HG02938 (cell line): ENCODE results near the gene TJP3.

ENCODE experiments used
- ATAC-seq: cut with Tn5 transposase; IDR thresholded peaks from one replicate; pipeline ENCODE4 v1.9.1; 2021; ENCODE audit warnings: mild to moderate bottlenecking, moderate library complexity; ENCODE audit not compliant: unreplicated experiment

TJP3 gene

GRCh38 chr19:3691372-3691716, 16.8 kb upstream of the TJP3 start:
- ATAC-seq = no peak

GRCh38 chr19:3691726-3692125, 16.5 kb upstream of the TJP3 start:
- ATAC-seq = no peak

GRCh38 chr19:3692141-3693024, 15.8 kb upstream of the TJP3 start:
- ATAC-seq = no peak

GRCh38 chr19:3693025-3693925, 14.9 kb upstream of the TJP3 start:
- no peak for ATAC-seq

- no peak for ATAC-seq
Measured at GRCh38 chr19:3694361-3695123, 13.6 kb upstream of the TJP3 start.

GRCh38 chr19:3695124-3695733, 13.0 kb upstream of the TJP3 start:
- ATAC-seq = no peak

GRCh38 chr19:3695986-3696659, 12.1 kb upstream of the TJP3 start:
- no peak for ATAC-seq

GRCh38 chr19:3696660-3696995, 11.6 kb upstream of the TJP3 start:
- ATAC-seq = no peak

GRCh38 chr19:3697094-3697493, 11.1 kb upstream of the TJP3 start:
- ATAC-seq = no peak

GRCh38 chr19:3697671-3698385, 10.4 kb upstream of the TJP3 start:
- ATAC-seq = no peak

- no peak for ATAC-seq
Measured at GRCh38 chr19:3698386-3698950, 9.7 kb upstream of the TJP3 start.

- ATAC-seq = no peak
Measured at GRCh38 chr19:3698974-3699740, 9.0 kb upstream of the TJP3 start.

GRCh38 chr19:3699741-3700241, 8.4 kb upstream of the TJP3 start:
- ATAC-seq = peak; percentile 11

- peak; percentile 52 for ATAC-seq
Measured at GRCh38 chr19:3700242-3701032, 7.7 kb upstream of the TJP3 start, which contains the start of gene PIP5K1C. TSS of gene PIP5K1C (minus strand) at chr19:3700468. CDS start at chr19:3700390, 78 bp downstream.

- no peak for ATAC-seq
Measured at GRCh38 chr19:3701200-3701599, 7.0 kb upstream of the TJP3 start.

GRCh38 chr19:3707868-3708206, 347 bp upstream of the TJP3 start:
- ATAC-seq = no peak

- ATAC-seq = no peak
Measured at GRCh38 chr19:3710265-3710812, 2.2 kb downstream of the TJP3 start.
